H1 (cell line): Measurements from ENCODE around the gene IGF2BP3. TPM values are rescaled to one million over a fixed set of nuclear protein-coding genes. Genes with fewer than 3 reads are reported as not detected.

Experiments
- CTCF ChIA-PET: fragments of 300-600 bp; sonication (Branson Sonifier 250); formaldehyde crosslinking; loops from one replicate; lab custom pipeline; 2021; ENCODE audit not compliant: partially characterized antibody; lab: Charles Lee
- POLR2A ChIA-PET: fragments of 300-600 bp; sonication (Branson Sonifier 250); formaldehyde crosslinking; loops from one replicate; lab custom pipeline; 2021; ENCODE audit warnings: inconsistent platforms; ENCODE audit not compliant: partially characterized antibody; lab: Charles Lee
- DNase-seq, 2 experiments: peaks; one replicate each; pipeline versions ENCODE4 v3.0.0 to v3.0.0-alpha.2; 2010 to 2022; ENCODE audit warnings: low spot score in 2 of 2, low read depth in 1 of 2, mixed read lengths in 1 of 2
- FAIRE-seq: peaks from 2 replicates; lab custom pipeline; 2011; peaks lifted over from hg19 to GRCh38; lab: Jason Lieb, UNC
- H2AFZ ChIP-seq: 2 replicates; pipeline ENCODE4 v1.8.1; 2012; ENCODE audit warnings: low read length, inconsistent platforms
- H2AK5ac ChIP-seq: 2 replicates; pipeline ENCODE4 v1.6.1; 2013; ENCODE audit warnings: low read depth, low read length
- H2BK120ac ChIP-seq: replicated peaks from 2 replicates; pipeline ENCODE3; 2013; ENCODE audit warnings: low read depth, low read length, inconsistent platforms
- H2BK12ac ChIP-seq: 2 replicates; pipeline ENCODE4 v1.6.1; 2013; ENCODE audit warnings: low read depth, low read length
- H2BK15ac ChIP-seq: 2 replicates; pipeline ENCODE4 v1.6.1; 2013; ENCODE audit warnings: low read length
- H2BK20ac ChIP-seq: 2 replicates; pipeline ENCODE4 v1.6.1; 2013; ENCODE audit warnings: low read length
- H2BK5ac ChIP-seq: 2 replicates; pipeline ENCODE4 v1.6.1; 2013; ENCODE audit warnings: low read depth, low read length
- H3K14ac ChIP-seq: 2 replicates; pipeline ENCODE4 v1.6.1; 2013; ENCODE audit warnings: inconsistent platforms; ENCODE audit not compliant: insufficient read length
- H3K18ac ChIP-seq: 2 replicates; pipeline ENCODE4 v1.6.1; 2013; ENCODE audit warnings: low read length; ENCODE audit errors: extremely low read depth
- H3K23ac ChIP-seq: 2 replicates; pipeline ENCODE4 v1.6.1; 2013; ENCODE audit warnings: inconsistent platforms; ENCODE audit not compliant: insufficient read length
- H3K23me2 ChIP-seq: 2 replicates; pipeline ENCODE4 v1.6.1; 2013; ENCODE audit warnings: low read depth, low read length
- H3K27ac ChIP-seq: 2 replicates; pipeline ENCODE4 v1.6.1; 2011; ENCODE audit warnings: low read depth, low read length, inconsistent platforms
- H3K27me3 ChIP-seq, 4 experiments: replicated peaks in 1 of 4; 1 replicate in 1 of 4; 2 replicates in 3 of 4; pipeline versions ENCODE4 v1.6.1 to v1.8.1; 2011 to 2013; ENCODE audit warnings: low read length in 3 of 4, mild to moderate bottlenecking in 3 of 4, inconsistent platforms in 2 of 4, mixed read lengths in 2 of 4, moderate library complexity in 1 of 4; ENCODE audit not compliant: control insufficient read depth in 3 of 4, insufficient read depth in 3 of 4; ENCODE audit errors: extremely low read depth in 1 of 4
- H3K36me3 ChIP-seq, 4 experiments: 2 replicates each; pipeline versions ENCODE4 v1.6.1 to v1.8.1; 2011 to 2013; ENCODE audit warnings: mild to moderate bottlenecking in 4 of 4, low read length in 3 of 4, moderate library complexity in 2 of 4, control low read depth in 1 of 4, inconsistent platforms in 1 of 4; ENCODE audit not compliant: insufficient read depth in 4 of 4, control insufficient read depth in 2 of 4
- H3K4ac ChIP-seq: replicated peaks from 2 replicates; pipeline ENCODE3; 2013; ENCODE audit warnings: low read length, low read depth, mixed read lengths, inconsistent platforms; ENCODE audit not compliant: insufficient read length
- H3K4me1 ChIP-seq, 4 experiments: replicated peaks in 1 of 4; 1 replicate in 1 of 4; 2 replicates in 3 of 4; pipeline versions ENCODE4 v1.6.1 to v1.8.1; 2011 to 2013; ENCODE audit warnings: low read length in 3 of 4, inconsistent platforms in 2 of 4, mixed read lengths in 1 of 4; ENCODE audit not compliant: insufficient read depth in 4 of 4, control insufficient read depth in 3 of 4
- H3K4me2 ChIP-seq, 2 experiments: 2 replicates each; pipeline versions ENCODE4 v1.6.1 to v1.8.1; 2011 to 2013; ENCODE audit warnings: low read depth in 2 of 2, low read length in 2 of 2, control low read depth in 1 of 2, inconsistent platforms in 1 of 2, mild to moderate bottlenecking in 1 of 2; ENCODE audit not compliant: insufficient read depth in 1 of 2
- H3K4me3 ChIP-seq, 4 experiments: fragments of 200-600, 300-600 bp in 1 of 4; sonication (generic), shearing (Covaris generic), sonication (Bioruptor Twin) in 1 of 4; 2 replicates each; pipeline versions ENCODE4 v1.5.1 to v1.8.1; 2011 to 2016; ENCODE audit warnings: low read length in 4 of 4, low read depth in 3 of 4, control low read depth in 2 of 4, inconsistent platforms in 2 of 4, mild to moderate bottlenecking in 2 of 4, mixed read lengths in 1 of 4, moderate library complexity in 1 of 4; ENCODE audit not compliant: insufficient read depth in 2 of 4; ENCODE audit errors: extremely low read depth in 1 of 4
- H3K56ac ChIP-seq: replicated peaks from 2 replicates; pipeline ENCODE3; 2013; ENCODE audit warnings: low read depth, mild to moderate bottlenecking, mixed read lengths, low read length, inconsistent platforms; ENCODE audit not compliant: insufficient read length
- H3K79me1 ChIP-seq: 2 replicates; pipeline ENCODE4 v1.6.1; 2013; ENCODE audit warnings: low read depth, low read length, control low read depth
- H3K79me2 ChIP-seq, 2 experiments: 2 replicates each; pipeline versions ENCODE4 v1.6.1 to v1.8.1; 2012 to 2013; ENCODE audit warnings: low read length in 2 of 2, mild to moderate bottlenecking in 2 of 2, inconsistent platforms in 1 of 2; ENCODE audit not compliant: insufficient read depth in 2 of 2, control insufficient read depth in 1 of 2
- H3K9ac ChIP-seq, 4 experiments: replicated peaks in 1 of 4; 1 replicate in 1 of 4; 2 replicates in 3 of 4; pipeline versions ENCODE4 v1.6.1 to v1.8.1; 2011 to 2013; ENCODE audit warnings: low read depth in 3 of 4, low read length in 3 of 4, control low read depth in 2 of 4, mild to moderate bottlenecking in 2 of 4, moderate library complexity in 2 of 4, inconsistent platforms in 1 of 4; ENCODE audit errors: extremely low read depth in 1 of 4
- H3K9me3 ChIP-seq, 2 experiments: 2 replicates each; pipeline versions ENCODE4 v1.6.1 to v1.8.1; 2012 to 2013; ENCODE audit warnings: mild to moderate bottlenecking in 2 of 2, moderate library complexity in 2 of 2, control low read depth in 1 of 2, inconsistent platforms in 1 of 2, low read depth in 1 of 2, low read length in 1 of 2, mixed read lengths in 1 of 2; ENCODE audit not compliant: insufficient read depth in 2 of 2
- H4K20me1 ChIP-seq, 2 experiments: replicated peaks in 1 of 2; 2 replicates each; pipeline versions ENCODE3 to v1.8.1; 2011 to 2013; ENCODE audit warnings: inconsistent platforms in 2 of 2, low read length in 2 of 2, mild to moderate bottlenecking in 1 of 2; ENCODE audit not compliant: insufficient read depth in 2 of 2, control insufficient read depth in 1 of 2
- H4K5ac ChIP-seq: 2 replicates; pipeline ENCODE4 v1.6.1; 2013; ENCODE audit warnings: low read length, low read depth, mixed read lengths, inconsistent platforms; ENCODE audit not compliant: insufficient read length
- H4K8ac ChIP-seq: 2 replicates; pipeline ENCODE4 v1.8.0; 2013; ENCODE audit warnings: mild to moderate bottlenecking, moderate library complexity, low read length, inconsistent platforms; ENCODE audit not compliant: insufficient read depth; ENCODE audit errors: extremely low read depth
- H4K91ac ChIP-seq: replicated peaks from 2 replicates; pipeline ENCODE3; 2013; ENCODE audit warnings: low read length, mixed read lengths, inconsistent platforms; ENCODE audit not compliant: insufficient read length
- CBX5 ChIP-seq: fragments of 300-800, 300-1000 bp; sonication (generic); IDR thresholded peaks from 2 replicates; pipeline ENCODE4 v1.7.1; 2016; ENCODE audit warnings: antibody characterized with exemption, low read length, low read depth
- CEBPB ChIP-seq: IDR thresholded peaks from 2 replicates; pipeline ENCODE4 v1.6.1; 2012; ENCODE audit warnings: low read depth, low read length
- CHD1 ChIP-seq: IDR thresholded peaks from 2 replicates; pipeline ENCODE4 v1.6.1; 2012; ENCODE audit warnings: low read depth, low read length, improper control_type of control experiment
- CHD2 ChIP-seq: IDR thresholded peaks from 2 replicates; pipeline ENCODE4 v1.6.1; 2012; ENCODE audit warnings: low read length, improper control_type of control experiment
- NANOG ChIP-seq: IDR thresholded peaks from 2 replicates; pipeline ENCODE4 v1.6.1; 2011; ENCODE audit warnings: low read length, low read depth, mild to moderate bottlenecking, inconsistent platforms; ENCODE audit not compliant: insufficient read depth, poor library complexity, severe bottlenecking
- POLR2AphosphoS5 ChIP-seq: IDR thresholded peaks from 2 replicates; pipeline ENCODE4 v1.6.1; 2011; ENCODE audit warnings: low read depth, low read length
- RBBP5 ChIP-seq: IDR thresholded peaks from 2 replicates; pipeline ENCODE4 v1.7.1; 2012; ENCODE audit warnings: low read depth, mild to moderate bottlenecking, inconsistent platforms, low read length, moderate library complexity, borderline replicate concordance
- RNF2 ChIP-seq: fragments of 200-900, 300-1000 bp; sonication (generic); IDR thresholded peaks from 2 replicates; pipeline ENCODE4 v1.7.1; 2016; ENCODE audit warnings: borderline replicate concordance, low read depth, mild to moderate bottlenecking, antibody characterized with exemption, low read length; ENCODE audit not compliant: poor library complexity, severe bottlenecking; ENCODE audit errors: missing control alignments
- SP1 ChIP-seq: IDR thresholded peaks from 2 replicates; pipeline ENCODE4 v1.6.1; 2011; ENCODE audit warnings: low read depth, low read length
- TAF7 ChIP-seq: optimal IDR thresholded peaks from 2 replicates; pipeline ENCODE3; 2011; ENCODE audit warnings: low read depth, mild to moderate bottlenecking, inconsistent platforms, low read length, moderate library complexity, borderline replicate concordance
- TBP ChIP-seq: IDR thresholded peaks from 2 replicates; pipeline ENCODE4 v1.6.1; 2011; ENCODE audit warnings: low read depth, low read length, improper control_type of control experiment
- WGBS, 2 experiments: shearing (Covaris generic) in 1 of 2; methylation state at CpG; one replicate each; pipeline versions ENCODE4 v1.1.6 to v1.1.7; 2013 to 2015; ENCODE audit warnings: low lambda C conversion rate in 2 of 2, mixed read lengths in 2 of 2, inconsistent platforms in 1 of 2, low coverage in 1 of 2, missing lambda C conversion rate in 1 of 2; ENCODE audit not compliant: insufficient replicate concordance in 2 of 2, insufficient coverage in 1 of 2, insufficient read length in 1 of 2; ENCODE audit errors: extremely low coverage in 1 of 2, missing lambda C conversion rate in 1 of 2; 5-methylcytosine and 5-hydroxymethylcytosine counted together
- polyA plus RNA-seq, 7 experiments: library from polyadenylated mRNA; depleted of rRNA in 3 of 7; stranded (reverse) in 5 of 7; unstranded in 2 of 7; fragments of >200 nt in 5 of 7; fragments of 200-250 nt in 2 of 7; gene quantifications; 1 replicate in 5 of 7; 2 replicates in 1 of 7; 4 replicates in 1 of 7; pipeline versions ENCODE4 v1.2.1 to v1.2.3, GENCODE V29; 2011 to 2013; ENCODE audit warnings: missing spikeins in 2 of 7, mixed read lengths in 2 of 7
- total RNA-seq: library from RNA; stranded (reverse); fragmentation: NEBNext Ultra II Directional; extraction: Animal tissue kit (Norgen Biotek cat#: 25700); gene quantifications from 2 replicates; pipeline ENCODE4 v1.2.1, GENCODE V29; 2021
- TF ChIP-seq, protein P1 (sequence below), 3 experiments: IDR thresholded peaks; 1 replicate in 2 of 3; 2 replicates in 1 of 3; pipeline versions ENCODE4 v1.5.1 to v1.6.1; 2011; ENCODE audit warnings: low read length in 3 of 3, mild to moderate bottlenecking in 3 of 3, inconsistent platforms in 2 of 3, low read depth in 1 of 3, moderate library complexity in 1 of 3; ENCODE audit not compliant: insufficient read depth in 1 of 3; ENCODE audit errors: control extremely low read depth in 1 of 3

Gene IGF2BP3
- total and polyA plus RNA-seq, 2 of the 8 experiments (the other 6 are each of a cell fraction or from before 2014, with no cell fraction given) = 66.3 to 193 TPM

DNA sequence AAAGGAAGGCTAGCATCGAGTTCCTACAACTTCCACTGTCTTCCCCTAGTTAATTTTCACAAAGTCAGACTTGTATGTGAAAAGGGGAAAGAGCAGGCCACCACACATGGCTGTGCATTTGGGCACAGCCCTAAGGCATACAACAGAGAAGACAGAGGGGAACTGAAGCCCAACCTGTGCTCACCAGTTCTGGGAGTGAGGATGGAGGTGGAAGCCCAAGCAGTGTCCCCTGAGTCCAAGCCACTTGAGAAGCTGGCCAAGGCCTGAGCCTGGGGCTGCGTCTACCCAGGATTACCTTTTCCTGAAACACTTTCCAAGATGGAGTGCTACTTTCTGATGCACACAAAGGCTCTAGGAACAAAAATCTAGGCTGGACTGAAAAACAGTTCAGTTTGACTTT lies 203.4 kb downstream of the IGF2BP3 start:
- no peak for DNase-seq
- POLR2A ChIA-PET = interaction anchor here (0.7 kb wide), 1 partner anchor 37 kb away, joined by 3 read pairs; no protein-coding TSS in a partner anchor
- Histone ChIP-seq H3K36me3 (no peaks in the 10 kb centered on the region), H3K18ac (no peak overlapping the region), H3K14ac (no peak overlapping the region), H3K79me1 (no peaks in the 10 kb centered on the region), H4K20me1 (no peaks in the 10 kb centered on the region), H3K27me3 (no peaks in the 10 kb centered on the region), H3K9ac (no peak overlapping the region), H3K4ac (no peak overlapping the region), H4K91ac (no peak overlapping the region), H2AK5ac (no peak overlapping the region), H2BK15ac (no peak overlapping the region), H2BK5ac (no peak overlapping the region), H3K23ac (no peak overlapping the region), H3K27ac (no peak overlapping the region), H3K56ac (no peak overlapping the region), H2BK12ac (no peak overlapping the region), H3K9me3 (no peaks in the 10 kb centered on the region), H3K4me2 (no peak overlapping the region), H3K4me3 (no peak overlapping the region), H2BK120ac (no peak overlapping the region), H2BK20ac (no peak overlapping the region), H4K8ac (no peak overlapping the region), H3K79me2 (no peaks in the 10 kb centered on the region), H4K5ac (no peak overlapping the region), H3K4me1 (no peaks in the 10 kb centered on the region; a peak in 1 of 7 replicates), H2AFZ (no peak overlapping the region), H3K23me2 (no peaks in the 10 kb centered on the region)
- CTCF ChIA-PET = interaction anchor here (0.6 to 17.4 kb wide), 3 partner anchors 7 to 356 kb away, joined by 3 to 241 read pairs (median 241); no protein-coding TSS in a partner anchor
- no peak for FAIRE-seq
- WGBS, 2 experiments = 96% methylated on average over 2 of the region's 2 CpGs; no CpG with 5 or more reads in 1 of the 2 experiments
- TF ChIP-seq CBX5 (no peak), CEBPB (no peak), SP1 (no peak), TAF7 (no peak), RBBP5 (no peak), RNF2 (no peak), NANOG (no peak), TBP (no peak), POLR2AphosphoS5 (no peak), CHD1 (no peak), CHD2 (no peak)
- TF ChIP-seq, protein P1, sequence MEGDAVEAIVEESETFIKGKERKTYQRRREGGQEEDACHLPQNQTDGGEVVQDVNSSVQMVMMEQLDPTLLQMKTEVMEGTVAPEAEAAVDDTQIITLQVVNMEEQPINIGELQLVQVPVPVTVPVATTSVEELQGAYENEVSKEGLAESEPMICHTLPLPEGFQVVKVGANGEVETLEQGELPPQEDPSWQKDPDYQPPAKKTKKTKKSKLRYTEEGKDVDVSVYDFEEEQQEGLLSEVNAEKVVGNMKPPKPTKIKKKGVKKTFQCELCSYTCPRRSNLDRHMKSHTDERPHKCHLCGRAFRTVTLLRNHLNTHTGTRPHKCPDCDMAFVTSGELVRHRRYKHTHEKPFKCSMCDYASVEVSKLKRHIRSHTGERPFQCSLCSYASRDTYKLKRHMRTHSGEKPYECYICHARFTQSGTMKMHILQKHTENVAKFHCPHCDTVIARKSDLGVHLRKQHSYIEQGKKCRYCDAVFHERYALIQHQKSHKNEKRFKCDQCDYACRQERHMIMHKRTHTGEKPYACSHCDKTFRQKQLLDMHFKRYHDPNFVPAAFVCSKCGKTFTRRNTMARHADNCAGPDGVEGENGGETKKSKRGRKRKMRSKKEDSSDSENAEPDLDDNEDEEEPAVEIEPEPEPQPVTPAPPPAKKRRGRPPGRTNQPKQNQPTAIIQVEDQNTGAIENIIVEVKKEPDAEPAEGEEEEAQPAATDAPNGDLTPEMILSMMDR (IDR thresholded peaks at IDR 0.05; ENCODE audit: control extremely low read depth in 1 of 3, insufficient read depth in 1 of 3, low read depth in 1 of 3, low read length in 3 of 3) = no peak
